Esophagus muscularis mucosa (tissue), 3 donors: Measurements from ENCODE around the gene LY6G6D.

Experiments
- POLR2AphosphoS5 ChIP-seq, 2 donors: sonication (generic); formaldehyde crosslinking; IDR thresholded peaks; one replicate each; pipeline ENCODE4 v1.6.1; 2017; ENCODE audit warnings: antibody characterized with exemption in 2 of 2
- TF ChIP-seq, protein P1 (sequence below), 3 experiments: fragments of 200-600 bp in 2 of 3; fragments of 450-650 bp in 1 of 3; sonication (generic) in 2 of 3; IDR thresholded peaks; one replicate each; pipeline ENCODE4 v1.5.1; 2017 to 2019; ENCODE audit warnings: antibody characterized with exemption in 3 of 3, mild to moderate bottlenecking in 2 of 3, moderate library complexity in 1 of 3

DNA sequence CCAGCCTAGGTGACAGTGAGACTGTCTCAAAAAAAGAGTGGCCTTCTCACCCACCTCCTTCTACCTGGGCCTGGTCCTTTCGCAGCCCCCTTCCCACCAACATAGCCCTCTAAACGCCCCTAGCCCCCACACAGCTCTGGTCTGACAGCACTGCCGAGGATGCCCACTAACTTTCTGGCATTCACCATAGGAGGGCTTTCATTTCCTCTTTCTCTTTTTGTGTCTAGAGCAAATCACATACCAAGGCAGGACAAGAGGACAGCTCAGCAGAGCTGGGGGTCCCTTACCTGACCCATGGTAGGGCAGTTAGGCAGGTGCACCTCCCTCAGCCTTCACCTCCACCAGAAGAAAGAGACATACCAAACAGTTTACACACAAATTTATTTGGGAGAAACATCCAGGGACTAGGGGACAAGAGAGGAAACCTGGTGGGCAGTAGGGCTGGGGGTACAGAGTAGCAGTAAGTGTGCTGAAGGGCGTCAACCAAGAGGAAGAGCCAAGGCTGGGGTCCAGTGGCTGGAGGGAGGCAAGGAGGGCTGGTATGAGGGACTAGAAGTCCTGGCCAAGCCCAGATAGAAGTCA lies 38.7 kb upstream of the LY6G6D start:
- no peak for TF ChIP-seq POLR2AphosphoS5 (IDR thresholded peaks at IDR 0.05)
- TF ChIP-seq, protein P1, sequence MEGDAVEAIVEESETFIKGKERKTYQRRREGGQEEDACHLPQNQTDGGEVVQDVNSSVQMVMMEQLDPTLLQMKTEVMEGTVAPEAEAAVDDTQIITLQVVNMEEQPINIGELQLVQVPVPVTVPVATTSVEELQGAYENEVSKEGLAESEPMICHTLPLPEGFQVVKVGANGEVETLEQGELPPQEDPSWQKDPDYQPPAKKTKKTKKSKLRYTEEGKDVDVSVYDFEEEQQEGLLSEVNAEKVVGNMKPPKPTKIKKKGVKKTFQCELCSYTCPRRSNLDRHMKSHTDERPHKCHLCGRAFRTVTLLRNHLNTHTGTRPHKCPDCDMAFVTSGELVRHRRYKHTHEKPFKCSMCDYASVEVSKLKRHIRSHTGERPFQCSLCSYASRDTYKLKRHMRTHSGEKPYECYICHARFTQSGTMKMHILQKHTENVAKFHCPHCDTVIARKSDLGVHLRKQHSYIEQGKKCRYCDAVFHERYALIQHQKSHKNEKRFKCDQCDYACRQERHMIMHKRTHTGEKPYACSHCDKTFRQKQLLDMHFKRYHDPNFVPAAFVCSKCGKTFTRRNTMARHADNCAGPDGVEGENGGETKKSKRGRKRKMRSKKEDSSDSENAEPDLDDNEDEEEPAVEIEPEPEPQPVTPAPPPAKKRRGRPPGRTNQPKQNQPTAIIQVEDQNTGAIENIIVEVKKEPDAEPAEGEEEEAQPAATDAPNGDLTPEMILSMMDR (IDR thresholded peaks at IDR 0.05) = no peak
